Bronchus fibroblast of lung (primary cell): ENCODE data around the gene OR2M7. TPM values are rescaled to one million over a fixed set of nuclear protein-coding genes. Genes with fewer than 3 reads are reported as not detected.

Source experiments
- total RNA-seq: library from RNA; depleted of rRNA; stranded (reverse); fragments of >200 nt; gene quantifications from 2 replicates; pipeline ENCODE4 v1.2.3, GENCODE V29; 2015

OR2M7 gene, protein sequence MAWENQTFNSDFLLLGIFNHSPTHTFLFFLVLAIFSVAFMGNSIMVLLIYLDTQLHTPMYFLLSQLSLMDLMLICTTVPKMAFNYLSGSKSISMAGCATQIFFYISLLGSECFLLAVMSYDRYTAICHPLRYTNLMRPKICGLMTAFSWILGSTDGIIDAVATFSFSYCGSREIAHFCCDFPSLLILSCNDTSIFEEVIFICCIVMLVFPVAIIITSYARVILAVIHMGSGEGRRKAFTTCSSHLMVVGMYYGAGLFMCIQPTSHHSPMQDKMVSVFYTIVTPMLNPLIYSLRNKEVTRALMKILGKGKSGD
- not detected in 2 replicates for total RNA-seq

DNA sequence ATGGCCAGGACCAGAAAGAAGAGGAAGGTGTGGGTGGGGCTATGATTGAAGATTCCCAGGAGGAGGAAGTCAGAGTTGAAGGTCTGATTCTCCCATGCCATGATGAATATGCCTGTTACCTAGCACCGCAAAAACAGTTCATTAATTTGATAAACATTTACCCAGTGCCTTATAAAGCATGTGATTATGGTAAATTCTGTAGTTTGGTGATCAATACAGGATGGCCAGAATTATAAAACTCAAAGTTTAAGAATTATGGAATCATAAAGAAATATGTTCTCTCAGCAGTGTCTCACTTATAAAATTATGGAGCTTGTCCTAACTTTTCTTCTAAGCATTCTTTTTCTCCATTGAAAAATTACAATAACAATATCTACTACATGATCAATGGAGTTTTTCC, at the start of gene OR2M7:
OR2M7 (minus strand) TSS at position 101 of the 400 bp plus-strand sequence; CDS start at position 101, 0 bp downstream.

DNA sequence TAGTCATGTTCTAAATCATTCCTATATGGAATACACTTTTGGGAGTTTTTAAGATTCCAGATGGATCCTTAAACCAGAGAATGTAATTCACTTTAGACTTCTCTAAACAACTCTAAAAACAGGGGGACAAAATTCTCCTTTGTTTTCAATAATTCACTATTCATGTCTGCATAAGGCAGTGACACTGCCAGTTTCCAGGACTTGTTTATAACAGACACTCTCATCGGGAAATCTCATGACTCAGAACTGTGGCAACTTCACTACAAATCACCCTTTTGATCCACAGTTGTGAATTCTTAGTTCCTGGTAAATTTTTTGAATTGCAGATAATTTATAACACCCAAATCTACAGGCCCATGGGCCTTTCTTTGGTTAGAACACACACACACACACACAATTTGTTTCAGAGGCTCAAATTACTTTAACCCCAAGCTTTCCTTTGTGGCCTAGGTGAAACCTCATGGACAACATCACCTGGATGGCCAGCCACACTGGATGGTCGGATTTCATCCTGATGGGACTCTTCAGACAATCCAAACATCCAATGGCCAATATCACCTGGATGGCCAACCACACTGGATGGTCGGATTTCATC, 36.9 kb upstream of the OR2M7 start, which contains the start of gene OR2T4:
OR2T4 (plus strand) TSS at position 545 of the 595 bp plus-strand sequence; CDS start at position 545, 0 bp downstream.

DNA sequence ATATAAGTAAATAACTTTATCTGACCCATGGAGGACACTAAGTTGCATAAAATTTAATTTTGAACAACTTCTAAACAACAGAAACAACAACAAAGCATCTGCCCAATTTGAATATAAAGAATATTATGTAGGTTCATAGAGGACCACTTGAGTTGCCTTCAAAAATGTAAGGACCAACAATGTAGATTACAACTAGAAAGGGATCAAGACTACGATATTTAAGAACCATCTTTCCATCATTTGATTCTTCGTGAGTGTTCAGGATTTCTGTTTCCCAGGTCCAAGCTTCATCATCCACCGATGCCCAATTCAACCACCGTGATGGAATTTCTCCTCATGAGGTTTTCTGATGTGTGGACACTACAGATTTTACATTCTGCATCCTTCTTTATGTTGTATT, 24.1 kb upstream of the OR2M7 start, which contains the start of gene OR14C36:
OR14C36 (plus strand) TSS at position 301 of the 400 bp plus-strand sequence; CDS start at position 301, 0 bp downstream.

DNA sequence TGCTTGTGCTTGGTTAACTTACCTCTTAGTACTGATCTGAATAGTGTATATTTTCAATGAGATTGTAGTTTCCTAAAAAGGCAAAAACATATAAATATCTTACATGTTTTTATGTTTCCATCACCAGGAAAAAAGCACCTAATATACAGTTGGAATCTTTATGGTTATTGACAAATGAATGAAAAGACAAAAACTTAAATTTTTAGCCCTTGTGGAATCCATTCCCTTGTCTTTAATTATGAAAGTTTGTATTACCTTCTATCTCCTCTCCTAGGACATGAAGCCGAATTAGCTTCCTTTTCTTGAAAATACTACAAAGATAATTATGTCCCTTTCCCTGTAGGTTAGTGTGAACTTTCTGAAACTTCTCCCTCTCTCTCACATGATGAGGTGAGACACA, 21.0 kb downstream of the OR2M7 start, which contains the start of gene OR2T12:
OR2T12 (minus strand) TSS at position 101 of the 400 bp plus-strand sequence. CDS start 7,846 bp downstream, outside the sequence.

DNA sequence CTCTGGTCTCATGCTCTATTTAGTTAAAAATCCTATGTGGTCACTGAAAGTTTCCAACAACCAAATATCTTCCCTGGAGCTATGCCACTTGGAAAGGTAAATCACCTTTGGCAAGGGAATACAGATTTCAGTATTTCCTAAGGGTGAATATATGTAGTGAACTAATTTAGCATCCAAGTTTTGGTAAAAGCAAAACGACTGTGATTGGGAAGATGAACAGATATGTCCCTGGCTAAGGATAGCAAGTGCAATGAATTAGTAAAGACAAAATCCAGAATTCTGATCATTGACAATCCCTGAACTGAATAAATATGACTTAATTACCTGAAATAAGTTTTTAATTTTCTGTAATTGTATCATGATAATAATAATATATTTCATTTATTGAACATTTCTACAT, 46.5 kb downstream of the OR2M7 start, which contains the start of gene OR2T33:
OR2T33 (minus strand) TSS at position 101 of the 400 bp plus-strand sequence. CDS start 4,162 bp downstream, outside the sequence.

Other genes with a start within 250 kb of the OR2M7 start
- gene OR2L13, start 229.4 kb downstream of the OR2M7 start, total RNA-seq = not detected in 2 replicates
- not detected in 2 replicates for gene OR2M5, start 179.4 kb downstream of the OR2M7 start, total RNA-seq
- gene OR2M2, start 149.7 kb downstream of the OR2M7 start, total RNA-seq = not detected in 2 replicates
- gene OR2M3, start 127.3 kb downstream of the OR2M7 start, total RNA-seq = not detected in 2 replicates
- gene OR2M4, start 93.2 kb downstream of the OR2M7 start, total RNA-seq = not detected in 2 replicates
- gene OR2T33, start 46.6 kb downstream of the OR2M7 start, total RNA-seq = not detected in 2 replicates
- not detected in 2 replicates for gene OR2T12, start 21.1 kb downstream of the OR2M7 start, total RNA-seq
- not detected in 2 replicates for gene OR14C36, start 24.2 kb upstream of the OR2M7 start, total RNA-seq
- not detected in 2 replicates for gene OR2T4, start 37.1 kb upstream of the OR2M7 start, total RNA-seq
- gene OR2T6, start 51.2 kb upstream of the OR2M7 start, total RNA-seq = not detected in 2 replicates
- not detected in 2 replicates for gene OR2T1, start 78.5 kb upstream of the OR2M7 start, total RNA-seq
- not detected in 2 replicates for gene OR2T2, start 121.1 kb upstream of the OR2M7 start, total RNA-seq
- gene OR2T3, start 148.8 kb upstream of the OR2M7 start, total RNA-seq = not detected in 2 replicates
- not detected in 2 replicates for gene OR2T5, start 164.0 kb upstream of the OR2M7 start, total RNA-seq
- gene OR2G6, start 183.5 kb upstream of the OR2M7 start, total RNA-seq = not detected in 2 replicates
- not detected in 2 replicates for gene OR2T29, start 238.2 kb upstream of the OR2M7 start, total RNA-seq